Left ventricle myocardium inferior (tissue), 1 donor: Measurements from ENCODE around the gene RMRP. TPM values are rescaled to one million over a fixed set of nuclear protein-coding genes. Genes with fewer than 3 reads are reported as not detected.

Experiments used
- DNase-seq: peaks from one replicate; pipeline ENCODE4 v3.0.0-alpha.2; 2020
- H3K27ac ChIP-seq: fragments of 200-600 bp; replicated peaks from 2 replicates; pipeline ENCODE4 v1.8.0; 2021
- H3K27me3 ChIP-seq: fragments of 200-600 bp; 2 replicates; pipeline ENCODE4 v1.8.0; 2021; ENCODE audit warnings: low read depth
- H3K36me3 ChIP-seq: fragments of 200-600 bp; 2 replicates; pipeline ENCODE4 v1.8.0; 2021
- H3K4me1 ChIP-seq: fragments of 200-600 bp; 2 replicates; pipeline ENCODE4 v1.8.0; 2021
- H3K4me3 ChIP-seq: fragments of 200-600 bp; 2 replicates; pipeline ENCODE4 v1.8.0; 2021; ENCODE audit warnings: mild to moderate bottlenecking, moderate library complexity
- H3K9me3 ChIP-seq: fragments of 200-600 bp; replicated peaks from 2 replicates; pipeline ENCODE4 v1.8.0; 2021
- CTCF ChIP-seq: fragments of 200-600 bp; IDR thresholded peaks from 2 replicates; pipeline ENCODE4 v1.8.0; 2021; ENCODE audit warnings: antibody characterized with exemption, mild to moderate bottlenecking, borderline replicate concordance
- intact Hi-C: fragments of 100-400 bp; cut with micrococcal nuclease; formaldehyde crosslinking; loops from one replicate; pipeline ENCODE4 v1.11.0; 2022
- total RNA-seq: library from RNA; stranded (reverse); fragmentation: NEBNext Ultra II Directional; extraction: Animal tissue kit (Norgen Biotek cat#: 25700); gene quantifications from one replicate; pipeline ENCODE4 v1.2.1, GENCODE V29; 2021
- donor health status: DM: no; HTN: yes; CAD: no; lungs with severe emphysema.

RMRP gene
- total RNA-seq, 1 donor from 2014 or later: 15,093 TPM

- H3K4me1 ChIP-seq: peaks cover 12% of the 10 kb centered on the region
- H3K9me3 ChIP-seq: no peaks in the 10 kb centered on the region
- no peak overlapping the region for H3K27ac ChIP-seq
- no peak for TF ChIP-seq CTCF
- DNase-seq: no peak
- H3K36me3 ChIP-seq: no peaks in the 10 kb centered on the region
- H3K27me3 ChIP-seq: peaks cover 25% of the 10 kb centered on the region
- intact Hi-C loops: no loop called here
- H3K4me3 ChIP-seq: no peak overlapping the region
Observed at GRCh38 chr9:35619800-35620158, 38.0 kb downstream of the RMRP start.

GRCh38 chr9:35618854-35619799 lies 38.7 kb downstream of the RMRP start:
- peaks cover 12% of the 10 kb centered on the region for H3K4me1 ChIP-seq
- no peaks in the 10 kb centered on the region for H3K9me3 ChIP-seq
- no peak for TF ChIP-seq CTCF
- no peaks in the 10 kb centered on the region for H3K36me3 ChIP-seq
- no peak for DNase-seq
- intact Hi-C loops: no loop called here
- H3K27ac ChIP-seq: no peak overlapping the region
- H3K27me3 ChIP-seq: peaks cover 25% of the 10 kb centered on the region
- H3K4me3 ChIP-seq: no peak overlapping the region

- Histone ChIP-seq H3K36me3 (no peaks in the 10 kb centered on the region), H3K4me3 (peak within 1 kb of the TSS; percentile 64), H3K4me1 (peaks cover 12% of the 10 kb centered on the region), H3K27ac (no peak within 1 kb of the TSS), H3K27me3 (peaks cover 25% of the 10 kb centered on the region), H3K9me3 (no peaks in the 10 kb centered on the region)
- no peak for DNase-seq
- TF ChIP-seq CTCF: no peak
- intact Hi-C loops: no loop called here
Observed at GRCh38 chr9:35618325-35618727, 39.5 kb downstream of the RMRP start, which contains the start of gene CD72. CD72 (minus strand) TSS chr9:35618413; CDS start chr9:35618303, 110 bp downstream.

- Histone ChIP-seq H3K27ac (no peak overlapping the region), H3K4me3 (peak overlapping the region; percentile 64), H3K9me3 (no peaks in the 10 kb centered on the region), H3K36me3 (no peaks in the 10 kb centered on the region), H3K4me1 (peaks cover 12% of the 10 kb centered on the region), H3K27me3 (peaks cover 25% of the 10 kb centered on the region)
- no peak for TF ChIP-seq CTCF
- intact Hi-C loops: no loop called here
- DNase-seq: no peak
Observed at GRCh38 chr9:35617548-35617947, 40.3 kb downstream of the RMRP start.

DNA sequence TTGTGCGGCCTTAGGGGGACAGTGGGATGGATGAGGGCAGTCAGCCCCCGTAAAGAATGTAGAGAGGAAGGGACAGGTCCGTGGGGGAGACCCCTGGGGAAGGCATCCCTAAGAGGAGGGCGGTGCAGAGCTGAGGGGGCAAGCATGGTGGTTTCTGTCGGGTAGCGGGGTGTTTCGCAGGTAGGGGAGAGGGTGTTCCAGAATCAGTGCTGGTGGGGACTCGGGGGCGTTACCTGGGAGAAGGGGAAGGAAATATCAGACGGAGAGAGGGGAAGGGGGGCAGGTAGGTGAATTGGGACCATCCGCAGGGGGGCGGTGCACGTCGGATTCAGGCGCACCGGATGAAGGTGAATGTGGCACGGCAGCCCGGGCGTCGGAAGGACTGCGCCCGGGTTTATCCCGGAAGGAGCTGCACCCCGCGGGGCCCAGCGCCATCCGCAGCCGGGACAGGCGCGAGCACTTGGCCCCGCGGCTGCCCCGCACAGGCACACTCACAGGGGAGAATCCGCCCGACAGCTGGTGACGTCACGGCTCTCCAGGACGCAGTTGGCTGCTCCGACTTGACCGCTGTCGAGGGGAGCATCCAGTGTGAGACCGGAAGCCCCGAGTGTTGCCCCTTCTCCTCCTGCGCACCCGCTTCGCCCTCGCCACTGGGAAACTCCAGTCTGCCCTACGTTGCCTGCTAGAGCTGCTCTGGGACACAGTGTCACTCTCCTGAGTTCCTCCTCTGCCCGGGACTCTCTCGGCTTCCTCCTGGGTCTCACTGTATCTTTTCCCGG lies 40.9 kb downstream of the RMRP start:
- no peak overlapping the region for H3K27ac ChIP-seq
- no peak for TF ChIP-seq CTCF
- intact Hi-C loops: no loop called here
- H3K36me3 ChIP-seq: no peaks in the 10 kb centered on the region
- peaks cover 25% of the 10 kb centered on the region for H3K27me3 ChIP-seq
- peak; percentile 71 for DNase-seq
- H3K4me3 ChIP-seq: peak overlapping the region; percentile 64
- no peaks in the 10 kb centered on the region for H3K9me3 ChIP-seq
- peaks cover 12% of the 10 kb centered on the region for H3K4me1 ChIP-seq
